Stimulated activated CD8-positive, alpha-beta memory T cell treated with anti-CD3 and anti-CD28 coated beads, Interleukin-7, amount 100 ng/mL, for 4 hours (primary cell): ENCODE measurements around the gene EDC4.

Source experiments
- DNase-seq, 2 donors: peaks; one replicate each; pipeline ENCODE4 v3.0.0-alpha.2; 2020; ENCODE audit warnings: low read depth in 2 of 2

Gene EDC4

DNA sequence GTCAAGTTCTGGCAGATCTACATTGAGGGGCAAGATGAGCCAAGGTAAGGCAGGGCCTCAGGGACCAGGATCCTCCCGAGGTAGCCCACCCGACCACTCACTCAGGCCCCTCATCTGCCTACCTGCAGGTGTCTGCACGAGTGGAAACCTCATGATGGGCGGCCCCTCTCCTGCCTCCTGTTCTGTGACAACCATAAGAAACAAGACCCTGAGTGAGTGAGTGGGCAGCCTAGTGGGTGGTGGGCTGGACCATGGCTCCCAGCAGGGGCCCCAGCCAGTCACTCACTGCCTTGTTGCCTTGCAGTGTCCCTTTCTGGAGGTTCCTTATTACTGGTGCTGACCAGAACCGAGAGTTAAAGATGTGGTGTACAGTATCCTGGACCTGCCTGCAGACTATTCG is 5.4 kb downstream of the EDC4 start:
- DNase-seq = no peak

- DNase-seq = no peak
These were observed 6.0 kb downstream of the EDC4 start for GRCh38 chr16:67878846-67879245.

DNA sequence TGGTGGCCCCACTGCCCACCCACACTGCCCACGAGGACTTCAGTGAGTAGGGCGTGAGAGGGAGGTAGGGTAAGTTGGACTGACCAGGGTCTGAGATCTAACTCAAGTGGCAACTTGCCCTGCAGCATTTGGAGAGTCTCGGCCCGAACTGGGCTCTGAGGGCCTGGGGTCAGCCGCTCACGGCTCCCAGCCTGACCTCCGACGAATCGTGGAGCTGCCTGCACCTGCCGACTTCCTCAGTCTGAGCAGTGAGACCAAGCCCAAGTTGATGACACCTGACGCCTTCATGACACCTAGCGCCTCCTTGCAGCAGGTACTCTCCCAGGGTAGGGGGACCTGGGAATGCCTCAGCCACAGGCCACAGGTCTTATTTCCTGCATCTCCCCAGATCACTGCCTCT is 6.6 kb downstream of the EDC4 start:
- DNase-seq = no peak

- DNase-seq = no peak
These were observed 7.1 kb downstream of the EDC4 start for GRCh38 chr16:67879936-67880335.

DNA sequence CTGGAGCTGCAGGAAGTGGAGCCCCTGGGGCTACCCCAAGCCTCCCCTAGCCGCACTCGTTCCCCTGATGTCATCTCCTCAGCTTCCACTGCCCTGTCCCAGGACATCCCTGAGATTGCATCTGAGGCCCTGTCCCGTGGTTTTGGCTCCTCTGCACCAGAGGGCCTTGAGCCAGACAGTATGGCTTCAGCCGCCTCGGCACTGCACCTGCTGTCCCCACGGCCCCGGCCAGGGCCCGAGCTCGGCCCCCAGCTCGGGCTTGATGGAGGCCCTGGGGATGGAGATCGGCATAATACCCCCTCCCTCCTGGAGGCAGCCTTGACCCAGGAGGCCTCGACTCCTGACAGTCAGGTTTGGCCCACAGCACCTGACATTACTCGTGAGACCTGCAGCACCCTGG is 7.7 kb downstream of the EDC4 start:
- DNase-seq = no peak

DNA sequence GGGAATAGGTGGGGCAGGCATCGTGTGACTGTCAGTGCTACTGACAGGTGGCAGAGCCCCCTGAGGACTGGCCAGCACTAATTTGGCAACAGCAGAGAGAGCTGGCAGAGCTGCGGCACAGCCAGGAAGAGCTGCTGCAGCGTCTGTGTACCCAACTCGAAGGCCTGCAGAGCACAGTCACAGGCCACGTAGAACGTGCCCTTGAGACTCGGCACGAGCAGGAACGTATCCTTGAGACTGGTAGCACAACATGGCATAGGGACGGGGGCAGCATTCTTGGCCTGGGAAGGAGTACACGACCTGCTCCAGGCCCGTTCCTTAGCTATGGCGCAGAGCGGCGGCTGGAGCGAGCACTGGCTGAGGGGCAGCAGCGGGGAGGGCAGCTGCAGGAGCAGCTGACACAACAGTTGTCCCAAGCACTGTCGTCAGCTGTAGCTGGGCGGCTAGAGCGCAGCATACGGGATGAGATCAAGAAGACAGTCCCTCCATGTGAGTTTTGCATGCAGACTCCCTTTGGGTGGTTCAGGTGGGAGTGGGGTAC is 8.8 kb downstream of the EDC4 start:
- DNase-seq = no peak

DNA sequence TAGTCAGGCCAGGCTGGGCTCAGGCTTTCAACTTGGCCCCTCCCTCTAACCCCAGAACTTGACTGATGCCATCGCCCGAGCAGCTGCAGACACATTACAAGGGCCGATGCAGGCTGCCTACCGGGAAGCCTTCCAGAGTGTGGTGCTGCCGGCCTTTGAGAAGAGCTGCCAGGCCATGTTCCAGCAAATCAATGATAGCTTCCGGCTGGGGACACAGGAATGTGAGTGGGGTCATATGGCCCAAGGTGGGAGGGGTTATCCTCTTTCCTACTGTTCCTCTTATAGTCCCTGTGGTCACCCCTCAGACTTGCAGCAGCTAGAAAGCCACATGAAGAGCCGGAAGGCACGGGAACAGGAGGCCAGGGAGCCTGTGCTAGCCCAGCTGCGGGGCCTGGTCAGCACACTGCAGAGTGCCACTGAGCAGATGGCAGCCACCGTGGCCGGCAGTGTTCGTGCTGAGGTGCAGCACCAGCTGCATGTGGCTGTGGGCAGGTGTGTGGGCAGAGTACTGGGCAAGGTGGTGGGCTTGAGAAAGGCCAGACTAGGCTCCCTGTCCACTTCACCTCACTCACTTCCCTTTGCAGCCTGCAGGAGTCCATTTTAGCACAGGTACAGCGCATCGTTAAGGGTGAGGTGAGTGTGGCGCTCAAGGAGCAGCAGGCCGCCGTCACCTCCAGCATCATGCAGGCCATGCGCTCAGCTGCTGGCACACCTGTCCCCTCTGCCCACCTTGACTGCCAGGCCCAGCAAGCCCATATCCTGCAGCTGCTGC is 9.7 kb downstream of the EDC4 start:
- no peak for DNase-seq

DNA sequence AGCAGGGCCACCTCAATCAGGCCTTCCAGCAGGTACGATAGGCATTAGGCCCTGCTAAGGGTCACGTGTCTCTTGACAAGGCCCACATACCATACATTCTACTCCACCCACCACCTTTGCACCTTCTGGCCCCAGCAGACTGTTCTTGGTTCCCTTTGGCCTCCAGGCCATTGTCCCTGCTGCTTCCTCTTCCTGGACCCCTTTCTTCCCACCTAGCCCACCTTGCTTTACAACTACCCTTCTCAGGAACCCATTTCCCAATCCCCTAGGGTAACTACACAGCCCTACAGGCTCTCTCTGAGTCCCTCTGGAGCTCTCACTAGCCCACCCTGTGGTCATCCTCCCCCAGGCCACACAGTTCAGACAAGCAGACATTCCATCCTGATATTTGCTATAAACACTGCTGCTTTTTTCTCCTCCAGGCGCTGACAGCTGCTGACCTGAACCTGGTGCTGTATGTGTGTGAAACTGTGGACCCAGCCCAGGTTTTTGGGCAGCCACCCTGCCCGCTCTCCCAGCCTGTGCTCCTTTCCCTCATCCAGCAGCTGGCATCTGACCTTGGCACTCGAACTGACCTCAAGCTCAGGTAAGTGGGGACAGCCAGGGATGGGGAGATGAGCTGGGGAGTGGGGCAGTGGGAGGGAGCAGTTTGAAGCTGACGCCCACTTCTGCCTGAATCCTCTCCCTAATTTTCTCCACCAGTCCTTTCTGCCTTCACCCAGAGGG is 10.5 kb downstream of the EDC4 start:
- DNase-seq = no peak

DNA sequence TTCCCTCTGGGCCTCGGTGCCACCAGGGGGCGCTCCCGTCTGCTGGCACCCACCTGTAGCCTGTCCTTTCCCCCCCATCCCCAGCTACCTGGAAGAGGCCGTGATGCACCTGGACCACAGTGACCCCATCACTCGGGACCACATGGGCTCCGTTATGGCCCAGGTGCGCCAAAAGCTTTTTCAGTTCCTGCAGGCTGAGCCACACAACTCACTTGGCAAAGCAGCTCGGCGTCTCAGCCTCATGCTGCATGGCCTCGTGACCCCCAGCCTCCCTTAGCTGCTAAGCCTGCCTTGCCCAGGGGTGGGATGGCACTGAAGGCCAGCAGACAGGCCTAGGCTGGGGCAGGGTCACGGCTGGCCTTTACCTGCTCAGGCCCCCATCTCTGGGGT is 11.0 kb downstream of the EDC4 start:
- peak; percentile 31 to 52 for DNase-seq

GRCh38 chr16:67884684-67885083 is 11.8 kb downstream of the EDC4 start, which contains the start of gene NRN1L:
NRN1L (plus strand) TSS chr16:67884885; CDS start chr16:67884904, 19 bp downstream.
- no peak for DNase-seq

- DNase-seq = no peak
These were observed 12.7 kb downstream of the EDC4 start for GRCh38 chr16:67885545-67885944.

DNA sequence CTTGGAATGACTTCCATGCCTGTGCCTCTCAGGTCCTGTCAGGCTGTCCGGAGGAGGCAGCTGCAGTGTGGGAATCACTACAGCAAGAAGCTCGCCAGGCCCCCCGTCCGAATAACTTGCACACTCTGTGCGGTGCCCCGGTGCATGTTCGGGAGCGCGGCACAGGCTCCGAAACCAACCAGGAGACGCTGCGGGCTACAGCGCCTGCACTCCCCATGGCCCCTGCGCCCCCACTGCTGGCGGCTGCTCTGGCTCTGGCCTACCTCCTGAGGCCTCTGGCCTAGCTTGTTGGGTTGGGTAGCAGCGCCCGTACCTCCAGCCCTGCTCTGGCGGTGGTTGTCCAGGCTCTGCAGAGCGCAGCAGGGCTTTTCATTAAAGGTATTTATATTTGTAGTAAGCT is 13.1 kb downstream of the EDC4 start:
- no peak for DNase-seq

GRCh38 chr16:67886387-67886786 is 13.5 kb downstream of the EDC4 start:
- no peak for DNase-seq

DNA sequence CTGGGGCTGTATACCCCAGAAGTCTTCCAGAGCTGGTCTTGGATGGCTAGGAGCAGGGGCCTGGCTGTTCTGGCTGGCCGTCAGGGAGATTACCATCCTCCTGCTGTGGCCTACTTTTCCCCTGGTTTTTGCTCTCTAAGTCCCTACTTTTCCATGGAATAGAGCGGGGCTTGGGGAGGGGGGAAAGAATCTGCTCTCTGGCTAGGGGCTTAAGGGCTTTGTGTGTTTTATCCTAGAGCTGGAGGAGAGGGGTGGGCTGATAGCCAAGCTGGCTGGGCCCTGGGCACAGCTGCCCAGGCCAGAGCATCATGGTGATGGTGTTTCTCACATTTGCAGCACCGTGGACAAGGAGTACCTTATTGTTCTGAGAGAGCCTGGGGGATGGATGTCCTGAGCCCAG is 15.5 kb downstream of the EDC4 start:
- no peak for DNase-seq

DNA sequence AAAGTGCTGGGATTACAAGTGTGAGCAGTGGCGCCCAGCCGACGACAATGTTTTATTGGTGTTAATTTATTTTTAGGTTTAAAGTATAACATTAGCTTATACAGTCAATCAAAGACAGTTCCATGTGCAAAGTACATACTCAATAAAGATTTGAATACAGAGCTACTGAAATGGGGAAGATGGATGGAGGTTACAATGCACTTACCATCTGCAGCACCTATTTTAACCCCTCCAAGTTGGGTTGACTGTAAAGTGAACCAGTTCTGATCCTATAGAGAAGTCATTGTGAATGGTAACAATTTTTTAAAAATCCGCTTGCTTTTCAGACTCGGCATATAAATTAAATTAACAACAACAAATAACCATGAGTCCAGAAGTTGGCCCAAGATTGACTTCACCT is 19.5 kb downstream of the EDC4 start:
- no peak for DNase-seq

DNA sequence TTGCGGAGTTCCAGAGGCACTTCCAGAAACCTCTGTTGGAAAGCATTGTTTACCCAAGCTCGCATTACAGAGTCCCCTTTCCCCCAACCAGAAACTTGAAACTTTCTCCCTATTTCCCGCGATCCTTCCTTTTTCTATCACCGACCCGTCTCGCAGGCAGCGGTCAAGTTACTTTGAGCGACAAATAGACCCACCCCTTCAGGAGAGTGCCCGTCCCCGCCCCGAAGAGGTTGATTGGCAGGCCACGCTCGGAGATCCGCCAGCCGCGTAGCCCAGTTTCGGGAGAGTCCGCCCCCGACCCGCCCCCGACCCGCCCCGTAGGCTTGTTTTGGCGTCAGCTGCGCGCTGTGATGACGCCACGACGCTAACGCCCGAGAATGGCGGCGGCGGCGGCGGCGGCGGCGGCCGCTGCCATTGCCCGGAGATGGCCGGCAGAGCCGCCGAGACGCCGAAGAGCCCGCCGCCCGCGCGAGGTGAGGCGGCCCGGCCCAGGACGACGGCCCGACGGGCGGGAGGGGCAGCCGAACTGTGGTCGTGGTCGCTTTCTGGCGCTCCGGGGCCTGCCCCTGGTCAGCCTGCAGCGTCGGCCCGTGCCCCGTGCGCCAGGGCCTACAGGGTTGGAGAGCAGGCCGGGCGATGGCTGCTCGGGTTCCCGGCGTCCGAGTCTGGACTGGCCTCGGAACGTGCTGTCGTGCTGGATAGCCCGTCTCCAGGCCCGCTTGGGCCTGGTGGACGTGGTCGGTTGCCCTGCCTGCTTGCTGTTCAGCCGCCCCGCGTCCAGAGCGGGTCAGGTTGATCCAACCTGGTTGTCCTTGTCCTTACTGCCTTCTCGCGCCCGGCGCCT is 20.3 kb downstream of the EDC4 start, which contains the start of gene PSKH1:
Gene PSKH1 (plus strand): TSS at position 356 of the 844 bp plus-strand sequence. CDS start 15,496 bp downstream, outside the sequence.
- DNase-seq = peak; percentile 89 to 91

GRCh38 chr16:67893743-67894399 is 21.0 kb downstream of the EDC4 start:
- DNase-seq = no peak

DNA sequence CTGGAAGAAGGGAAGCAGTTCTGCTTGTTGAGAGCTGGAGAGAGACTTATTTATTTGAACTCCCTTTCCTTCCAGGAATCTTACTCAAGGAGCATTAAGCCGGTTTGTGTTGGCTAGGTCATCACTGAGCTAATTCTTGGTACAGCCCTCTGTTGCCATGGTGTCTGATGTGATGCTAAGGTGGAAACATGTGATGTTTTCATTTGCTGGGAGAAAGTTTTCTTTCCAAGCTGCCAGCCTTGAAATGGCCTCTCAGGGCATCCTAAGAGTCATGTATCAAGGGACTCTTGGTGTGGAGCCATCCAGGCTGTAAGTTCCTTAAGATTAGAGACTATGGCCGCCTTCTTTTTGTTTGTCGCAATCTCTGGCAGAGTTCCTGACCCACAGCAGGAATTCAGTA is 24.4 kb downstream of the EDC4 start:
- no peak for DNase-seq

DNA sequence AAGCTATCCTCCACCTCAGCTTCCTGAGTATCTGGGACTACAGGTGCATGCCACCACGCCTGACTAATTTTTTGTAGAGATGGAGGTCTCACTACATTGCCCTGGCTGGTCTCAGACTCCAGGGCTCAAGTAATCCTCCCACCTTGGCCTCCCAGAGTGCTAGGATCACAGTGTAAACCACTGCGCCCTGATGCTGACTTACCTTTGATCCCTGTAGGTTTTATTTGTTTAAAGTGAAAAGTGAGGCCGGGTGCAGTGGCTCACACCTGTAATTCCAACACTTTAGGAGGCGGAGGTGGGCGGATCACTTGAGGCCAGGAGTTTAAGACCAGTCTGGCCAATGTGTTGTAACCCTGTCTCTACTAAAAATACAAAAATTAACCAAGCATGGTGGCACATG is 28.9 kb downstream of the EDC4 start:
- DNase-seq = no peak

GRCh38 chr16:67902831-67903230 is 30.0 kb downstream of the EDC4 start:
- no peak for DNase-seq

GRCh38 chr16:67907397-67908180 is 34.7 kb downstream of the EDC4 start:
- DNase-seq = no peak
